Mucosa of descending colon (tissue), 3 donors: ENCODE results near the gene BICC1. TPM values are rescaled to one million over a fixed set of nuclear protein-coding genes. Genes with fewer than 3 reads are reported as not detected.

Experiments
- ATAC-seq: fragments of 200-7000 bp; cut with Tn5 transposase; one replicate; pipeline ENCODE4 v1.9.1; 2020; ENCODE audit warnings: mild to moderate bottlenecking, moderate library complexity
- DNase-seq, 3 donors: peaks; one replicate each; pipeline ENCODE4 v3.0.0-alpha.2; 2020
- H3K36me3 ChIP-seq: fragments of 200-600 bp; one replicate; pipeline ENCODE4 v1.8.0; 2021; ENCODE audit warnings: low read depth, mild to moderate bottlenecking
- H3K4me1 ChIP-seq: fragments of 200-600 bp; one replicate; pipeline ENCODE4 v1.8.0; 2021; ENCODE audit warnings: low read depth, mild to moderate bottlenecking
- H3K4me3 ChIP-seq: fragments of 200-600 bp; one replicate; pipeline ENCODE4 v1.8.0; 2021; ENCODE audit warnings: mild to moderate bottlenecking
- H3K9me3 ChIP-seq: fragments of 200-600 bp; one replicate; pipeline ENCODE4 v1.8.0; 2021; ENCODE audit warnings: mild to moderate bottlenecking
- intact Hi-C, 2 donors: fragments of 100-400 bp; cut with DNase I in 1 of 2; cut with micrococcal nuclease in 1 of 2; formaldehyde crosslinking; loops; one replicate each; pipeline versions ENCODE4 v1.11.0 to v1.11.1; 2022; cut with DNase I, micrococcal nuclease
- total RNA-seq, 3 donors: library from RNA; stranded (reverse); fragmentation: NEBNext Ultra II Directional in 2 of 3; extraction: Animal tissue kit (Norgen Biotek cat#: 25700) in 2 of 3; gene quantifications; one replicate each; pipeline versions ENCODE4 v1.2.1 to v1.2.4, GENCODE V29; 2021 to 2023
- TF ChIP-seq, protein P1 (sequence below): fragments of 200-600 bp; IDR thresholded peaks from one replicate; pipeline ENCODE4 v1.8.0; 2022; ENCODE audit warnings: antibody characterized with exemption, mild to moderate bottlenecking
- donor health status: DM: no; HTN: no; CAD: no; lungs with moderate emphysema.
- donor health status: DM: no; HTN: no; CAD: no.
- donor health status: DM: no; HTN: yes; CAD: no.

BICC1 gene
- total RNA-seq, 3 donors from 2014 or later: 1.1 to 5.9 (median 3.5) TPM

DNA sequence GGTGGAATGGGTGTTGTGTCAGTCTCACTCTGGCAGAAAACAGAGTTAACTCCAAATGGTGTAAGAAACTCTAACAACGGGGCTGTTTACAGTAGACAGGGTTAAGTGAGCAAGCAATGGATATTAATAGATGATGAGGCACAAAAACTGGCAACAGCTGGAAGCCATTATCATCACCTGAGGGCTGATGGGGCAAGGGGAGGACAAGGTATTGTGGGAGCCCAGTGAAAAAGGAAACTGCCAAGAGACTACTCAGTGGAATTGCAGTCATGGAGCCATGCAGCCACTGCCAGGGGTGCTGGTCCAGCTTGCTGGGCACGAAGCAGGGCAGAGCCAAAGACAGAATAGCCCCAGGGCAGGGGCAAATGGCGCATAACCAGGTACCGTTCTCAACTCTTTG is 260.7 kb downstream of the BICC1 start:
- ATAC-seq (no peak), DNase-seq (no peak)
- H3K36me3 ChIP-seq: no peaks in the 10 kb centered on the region
- H3K9me3 ChIP-seq: no peaks in the 10 kb centered on the region
- no peaks in the 10 kb centered on the region for H3K4me1 ChIP-seq
- TF ChIP-seq, protein P1, sequence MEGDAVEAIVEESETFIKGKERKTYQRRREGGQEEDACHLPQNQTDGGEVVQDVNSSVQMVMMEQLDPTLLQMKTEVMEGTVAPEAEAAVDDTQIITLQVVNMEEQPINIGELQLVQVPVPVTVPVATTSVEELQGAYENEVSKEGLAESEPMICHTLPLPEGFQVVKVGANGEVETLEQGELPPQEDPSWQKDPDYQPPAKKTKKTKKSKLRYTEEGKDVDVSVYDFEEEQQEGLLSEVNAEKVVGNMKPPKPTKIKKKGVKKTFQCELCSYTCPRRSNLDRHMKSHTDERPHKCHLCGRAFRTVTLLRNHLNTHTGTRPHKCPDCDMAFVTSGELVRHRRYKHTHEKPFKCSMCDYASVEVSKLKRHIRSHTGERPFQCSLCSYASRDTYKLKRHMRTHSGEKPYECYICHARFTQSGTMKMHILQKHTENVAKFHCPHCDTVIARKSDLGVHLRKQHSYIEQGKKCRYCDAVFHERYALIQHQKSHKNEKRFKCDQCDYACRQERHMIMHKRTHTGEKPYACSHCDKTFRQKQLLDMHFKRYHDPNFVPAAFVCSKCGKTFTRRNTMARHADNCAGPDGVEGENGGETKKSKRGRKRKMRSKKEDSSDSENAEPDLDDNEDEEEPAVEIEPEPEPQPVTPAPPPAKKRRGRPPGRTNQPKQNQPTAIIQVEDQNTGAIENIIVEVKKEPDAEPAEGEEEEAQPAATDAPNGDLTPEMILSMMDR: no peak
- intact Hi-C loops: no loop called here
- no peak overlapping the region for H3K4me3 ChIP-seq

DNA sequence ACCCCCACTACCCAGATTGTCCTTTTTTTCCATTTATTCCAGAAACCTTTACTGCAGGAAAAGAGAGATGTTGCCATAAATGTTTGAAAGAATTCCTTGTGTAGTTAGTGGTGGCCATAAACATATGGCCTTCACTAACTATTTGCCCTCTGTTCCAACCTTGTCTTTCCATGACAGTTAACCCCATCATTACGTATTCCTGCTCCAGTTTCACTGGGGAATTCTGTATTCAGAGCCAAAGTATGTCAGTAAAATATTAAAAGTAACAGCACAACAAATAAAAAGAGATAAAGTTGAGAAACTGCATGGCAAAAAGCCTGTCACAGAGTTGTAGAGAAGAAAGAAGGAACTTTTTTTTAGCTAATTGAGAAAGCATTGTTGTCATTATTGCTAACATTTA is 261.3 kb downstream of the BICC1 start:
- Histone ChIP-seq H3K4me1 (no peaks in the 10 kb centered on the region), H3K9me3 (no peaks in the 10 kb centered on the region), H3K4me3 (no peak overlapping the region), H3K36me3 (no peaks in the 10 kb centered on the region)
- ATAC-seq (no peak), DNase-seq (no peak)
- intact Hi-C loops: no loop called here
- TF ChIP-seq, protein P1: no peak

DNA sequence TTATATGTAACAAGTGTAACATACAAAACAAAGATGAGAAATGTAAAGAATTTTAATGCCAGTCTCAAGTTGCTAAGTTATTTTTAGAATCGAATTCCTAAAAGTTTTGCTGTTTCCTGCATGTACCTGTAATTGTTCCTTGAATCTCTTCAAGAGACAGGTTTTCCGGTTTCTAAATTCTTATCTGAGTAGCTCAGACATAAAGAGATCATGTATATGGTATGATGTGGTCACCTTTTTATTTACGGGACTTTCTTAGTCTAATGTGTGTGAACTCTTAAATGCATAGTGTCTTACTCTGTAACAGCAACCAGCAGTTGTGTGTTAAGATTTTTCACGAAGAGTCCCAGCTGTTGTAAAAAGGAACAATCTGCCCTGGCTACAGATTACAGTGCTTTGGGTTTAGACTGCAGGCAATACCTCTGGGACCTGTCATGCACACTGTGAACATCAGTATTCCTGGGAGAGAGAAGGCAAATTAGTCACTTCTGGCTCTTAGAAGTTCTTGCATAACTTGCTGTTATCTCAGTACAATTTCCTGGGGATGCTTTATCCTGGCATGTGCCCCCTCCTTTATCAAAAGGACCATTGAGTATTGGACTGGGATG is 263.4 kb downstream of the BICC1 start:
- no peak overlapping the region for H3K4me3 ChIP-seq
- ATAC-seq: no peak
- no peaks in the 10 kb centered on the region for H3K36me3 ChIP-seq
- no peak for DNase-seq
- H3K9me3 ChIP-seq: no peaks in the 10 kb centered on the region
- H3K4me1 ChIP-seq: no peaks in the 10 kb centered on the region
- TF ChIP-seq, protein P1: no peak
- intact Hi-C loops: no loop called here

DNA sequence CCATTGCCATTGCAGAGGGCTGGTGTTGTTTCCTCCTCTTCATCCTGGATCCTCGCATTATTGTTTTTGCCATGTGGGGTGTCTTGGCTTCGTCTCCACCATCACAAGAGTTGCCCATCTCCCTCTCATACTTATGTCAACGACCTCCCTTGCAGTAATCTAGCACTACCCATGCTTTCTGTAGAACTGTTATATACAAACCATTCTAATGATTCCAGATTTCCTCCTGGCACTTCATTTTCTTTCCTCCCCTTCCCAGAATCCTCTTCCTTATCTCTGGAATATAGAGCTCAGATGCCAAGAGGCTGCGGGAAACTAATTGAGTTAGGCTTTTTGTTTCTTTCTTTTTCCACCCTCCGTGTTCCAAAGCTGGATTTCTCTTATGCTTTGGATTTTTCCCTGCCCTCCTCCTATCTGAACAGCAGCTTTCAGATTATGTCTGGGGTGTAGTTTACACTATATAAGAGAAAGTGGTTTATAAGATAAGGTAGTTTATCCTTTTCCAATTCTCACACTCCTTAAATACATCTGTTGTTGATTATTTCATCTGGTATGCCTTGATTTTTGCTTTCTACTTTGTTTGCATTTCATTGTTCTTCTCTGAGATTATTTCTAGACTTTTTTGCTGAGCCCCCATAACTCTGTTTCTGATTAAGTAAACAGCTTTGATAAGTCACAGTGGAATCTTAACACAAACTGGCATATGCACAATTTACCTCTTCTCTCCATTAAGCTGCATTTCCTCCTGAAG is 264.1 kb downstream of the BICC1 start:
- intact Hi-C loops: no loop called here
- no peaks in the 10 kb centered on the region for H3K36me3 ChIP-seq
- no peaks in the 10 kb centered on the region for H3K4me1 ChIP-seq
- TF ChIP-seq, protein P1: no peak
- no peak for ATAC-seq
- H3K4me3 ChIP-seq: no peak overlapping the region
- no peaks in the 10 kb centered on the region for H3K9me3 ChIP-seq
- DNase-seq: no peak

DNA sequence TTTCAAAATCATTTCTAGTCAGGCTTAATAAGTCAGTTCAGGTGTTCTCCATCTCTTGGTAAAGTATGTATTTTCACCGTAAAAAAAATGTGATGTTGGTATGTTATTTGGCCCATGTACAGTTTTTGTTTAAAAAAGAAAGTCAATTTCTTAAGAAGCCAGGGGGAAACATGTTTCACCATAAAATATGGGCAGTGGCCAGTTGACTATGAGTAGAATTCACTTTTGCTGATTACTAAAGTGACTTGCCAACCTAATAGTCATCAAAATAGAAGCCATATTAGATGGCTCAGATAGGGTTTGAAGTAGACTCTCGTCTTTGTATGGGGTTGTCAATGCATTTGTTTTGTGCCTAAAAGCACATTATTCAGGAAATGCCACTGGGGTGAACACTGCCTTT is 266.3 kb downstream of the BICC1 start:
- Histone ChIP-seq H3K9me3 (no peaks in the 10 kb centered on the region), H3K4me3 (no peak overlapping the region), H3K36me3 (no peaks in the 10 kb centered on the region), H3K4me1 (peaks cover 14% of the 10 kb centered on the region)
- TF ChIP-seq, protein P1: no peak
- ATAC-seq: no peak
- intact Hi-C loops: no loop called here
- DNase-seq: no peak
